HepG2 (cell line): ENCODE measurements around the gene FTCD.

ENCODE experiments used
- AGO2 ChIP-seq: fragments of 200-400 bp; formaldehyde crosslinking; optimal IDR thresholded peaks from 2 replicates; pipeline ENCODE3; 2017; ENCODE audit warnings: mild to moderate bottlenecking, low read depth, low read length, moderate library complexity
- ARID2 ChIP-seq: sonication (generic); formaldehyde crosslinking; IDR thresholded peaks from 2 replicates; pipeline ENCODE4 v1.8.1; 2022; ENCODE audit warnings: mild to moderate bottlenecking, missing genetic modification reagents, borderline replicate concordance
- BORCS8-MEF2B ChIP-seq: sonication (generic); formaldehyde crosslinking; IDR thresholded peaks from 2 replicates; pipeline ENCODE4 v1.8.0; 2022; ENCODE audit warnings: mild to moderate bottlenecking, missing genetic modification reagents
- CBX1 ChIP-seq: IDR thresholded peaks from one replicate; pipeline ENCODE4 v1.6.1; 2016; ENCODE audit warnings: antibody characterized with exemption, low read depth
- EP300 ChIP-seq, 3 experiments: sonication (generic) in 1 of 3; formaldehyde crosslinking in 1 of 3; IDR thresholded peaks; 2 replicates each; pipeline versions ENCODE4 v1.5.1 to v1.6.1; 2011 to 2020; ENCODE audit warnings: low read depth in 2 of 3, low read length in 2 of 3, borderline replicate concordance in 1 of 3, improper control_type of control experiment in 1 of 3, mild to moderate bottlenecking in 1 of 3, missing genetic modification reagents in 1 of 3, moderate library complexity in 1 of 3
- PRPF4 ChIP-seq: fragments of 200-400 bp; formaldehyde crosslinking; IDR thresholded peaks from 2 replicates; pipeline ENCODE4 v1.6.1; 2016; ENCODE audit warnings: low read length, low read depth; ENCODE audit not compliant: poor library complexity, severe bottlenecking
- ZSCAN22 ChIP-seq: sonication (generic); formaldehyde crosslinking; IDR thresholded peaks from 2 replicates; pipeline ENCODE4 v1.4.0; 2020; ENCODE audit warnings: mild to moderate bottlenecking, missing genetic modification reagents

GRCh38 chr21:46104104-46104503, 51.3 kb downstream of the FTCD start:
- TF ChIP-seq ZSCAN22 (CRISPR knock-in tag): no peak
- TF ChIP-seq EP300 (IDR thresholded peaks at IDR 0.05; ENCODE audit: low read depth in 2 of 2, low read length in 2 of 2): no peak
- no peak for TF ChIP-seq EP300 (CRISPR knock-in tag; IDR thresholded peaks at IDR 0.05; ENCODE audit: borderline replicate concordance)
- no peak for TF ChIP-seq CBX1
- no peak for TF ChIP-seq ARID2 (CRISPR knock-in tag)
- TF ChIP-seq AGO2: no peak
- no peak for TF ChIP-seq PRPF4
- TF ChIP-seq BORCS8-MEF2B (CRISPR knock-in tag): no peak
